Spleen (tissue), 7 donors: Measurements from ENCODE around the gene CETN3.

Experiments used
- CTCF ChIP-seq, 11 experiments: fragments of 200-600 bp in 7 of 11; fragments of 450-650 bp in 4 of 11; sonication (generic) in 4 of 11; IDR thresholded peaks in 8 of 11; conservative IDR thresholded peaks in 3 of 11; 1 replicate in 7 of 11; 2 replicates in 4 of 11; pipeline versions ENCODE4 v1.4.0 to v1.8.0; 2016 to 2021; ENCODE audit warnings: antibody characterized with exemption in 11 of 11, inconsistent platforms in 4 of 11, mild to moderate bottlenecking in 1 of 11
- POLR2A ChIP-seq, 3 donors: fragments of 450-650 bp; IDR thresholded peaks; one replicate each; pipeline ENCODE4 v1.5.1; 2017; ENCODE audit warnings: antibody characterized with exemption in 3 of 3, mild to moderate bottlenecking in 1 of 3
- POLR2AphosphoS5 ChIP-seq, 3 donors: sonication (generic); formaldehyde crosslinking; IDR thresholded peaks; one replicate each; pipeline ENCODE4 v1.5.1; 2017; ENCODE audit warnings: antibody characterized with exemption in 3 of 3
- donor health status: DM: no; HTN: no; CAD: no; lungs with moderate emphysema.
- donor health status: DM: no; HTN: no; CAD: no.
- donor health status: DM: no; HTN: no; CAD: no.

GRCh38 chr5:90353254-90353653 lies 56.3 kb downstream of the CETN3 start:
- TF ChIP-seq CTCF (IDR thresholded peaks at IDR 0.05 in 8 of 11, conservative IDR thresholded peaks at IDR 0.05 in 3 of 11) (no peak), POLR2AphosphoS5 (IDR thresholded peaks at IDR 0.05) (no peak), POLR2A (IDR thresholded peaks at IDR 0.05) (no peak)
